NCI-H524 treated with DMSO at 0.1 percent for 48 hours (cell line): ENCODE data around the gene BBLN.

Experiments
- DNase-seq: peaks from one replicate; lab custom pipeline; 2025; lab: John Stamatoyannopoulos, UW

Gene BBLN

GRCh38 chr9:128191406-128192046 lies 31.5 kb downstream of the BBLN start, which contains the start of gene CIZ1:
TSS of gene CIZ1 (minus strand) at chr9:128191572. CDS start at chr9:128190857, 715 bp downstream.
- no peak for DNase-seq

GRCh38 chr9:128192601-128193371 lies 32.7 kb downstream of the BBLN start:
- DNase-seq, result peak; percentile 87

GRCh38 chr9:128193469-128194096 lies 33.5 kb downstream of the BBLN start:
- no peak for DNase-seq

GRCh38 chr9:128201441-128202369 lies 41.6 kb downstream of the BBLN start:
- DNase-seq, result no peak

- DNase-seq, result no peak
Measured at GRCh38 chr9:128202648-128203023, 42.6 kb downstream of the BBLN start.

- DNase-seq, result no peak
Measured at GRCh38 chr9:128203024-128203706, 43.1 kb downstream of the BBLN start, which contains the start of gene DNM1. TSS of gene DNM1 (plus strand) at chr9:128203379. CDS start at chr9:128203471, 92 bp downstream.

GRCh38 chr9:128203707-128204551 lies 43.9 kb downstream of the BBLN start:
- DNase-seq, result peak; percentile 54

- DNase-seq, result no peak
Measured at GRCh38 chr9:128204858-128205257, 44.8 kb downstream of the BBLN start.

GRCh38 chr9:128205296-128205944 lies 45.4 kb downstream of the BBLN start:
- DNase-seq, result no peak

- DNase-seq, result no peak
Measured at GRCh38 chr9:128206484-128206883, 46.4 kb downstream of the BBLN start.

GRCh38 chr9:128206916-128207910 lies 47.1 kb downstream of the BBLN start:
- DNase-seq, result no peak

- DNase-seq, result no peak
Measured at GRCh38 chr9:128208386-128208785, 48.3 kb downstream of the BBLN start.

- no peak for DNase-seq
Measured at GRCh38 chr9:128208946-128209669, 49.0 kb downstream of the BBLN start.

- DNase-seq, result no peak
Measured at GRCh38 chr9:128211186-128211980, 51.3 kb downstream of the BBLN start.

- no peak for DNase-seq
Measured at GRCh38 chr9:128211981-128212281, 51.9 kb downstream of the BBLN start.
